Skeletal muscle satellite cell (primary cell): Measurements from ENCODE around the gene APCDD1.
"Not testable (repeated sequence)": the region's sequence is repeated elsewhere in the genome, so short reads cannot be mapped to it uniquely, and the experiment has no call there.

Experiments
- H3K27me3 ChIP-seq: 2 replicates; pipeline ENCODE4 v1.7.0; 2013; ENCODE audit warnings: low read length; ENCODE audit not compliant: control insufficient read depth, insufficient read depth
- H3K36me3 ChIP-seq: 2 replicates; pipeline ENCODE4 v1.7.0; 2013; ENCODE audit warnings: mild to moderate bottlenecking, control low read depth, low read length; ENCODE audit not compliant: insufficient read depth
- H3K4me1 ChIP-seq: 2 replicates; pipeline ENCODE4 v1.7.0; 2013; ENCODE audit warnings: low read length; ENCODE audit not compliant: control insufficient read depth, insufficient read depth
- H3K4me2 ChIP-seq: 2 replicates; pipeline ENCODE4 v1.7.0; 2013; ENCODE audit warnings: mild to moderate bottlenecking, low read length
- H3K4me3 ChIP-seq: 2 replicates; pipeline ENCODE4 v1.7.0; 2013; ENCODE audit warnings: low read length
- H3K9ac ChIP-seq: 2 replicates; pipeline ENCODE4 v1.7.0; 2013; ENCODE audit warnings: mild to moderate bottlenecking, low read depth, low read length, moderate library complexity
- H3K9me3 ChIP-seq: replicated peaks from 2 replicates; pipeline ENCODE4 v1.7.0; 2013; ENCODE audit warnings: mild to moderate bottlenecking, control low read depth, low read length

APCDD1 gene

GRCh38 chr18:10499230-10499629 lies 44.8 kb downstream of the APCDD1 start:
- Histone ChIP-seq H3K27me3 (peaks cover 12% of the 10 kb centered on the region), H3K36me3 (no peaks in the 10 kb centered on the region), H3K4me3 (no peak overlapping the region), H3K9ac (no peak overlapping the region), H3K4me1 (no peaks in the 10 kb centered on the region), H3K9me3 (no peaks in the 10 kb centered on the region), H3K4me2 (no peak overlapping the region)

DNA sequence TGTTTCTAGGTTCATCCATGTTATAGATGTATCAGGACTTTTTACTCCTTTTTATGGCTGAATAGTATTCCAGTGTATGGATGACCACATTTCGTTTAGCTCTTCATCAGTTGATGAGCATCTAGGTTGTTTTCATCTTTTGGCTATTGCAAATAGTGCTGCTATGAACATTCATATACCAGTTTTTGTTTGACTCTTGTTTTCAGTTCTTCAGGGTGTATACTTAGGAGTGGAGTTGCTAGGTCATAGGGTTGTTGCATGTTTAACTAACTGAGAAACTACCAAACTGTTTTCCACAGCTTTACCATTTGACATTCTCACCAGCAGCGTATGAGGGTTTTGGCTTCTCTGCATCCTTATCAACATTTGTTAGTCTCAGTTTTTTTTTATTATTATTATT lies 45.6 kb downstream of the APCDD1 start:
- no peak overlapping the region for H3K4me2 ChIP-seq
- H3K27me3 ChIP-seq = peaks cover 12% of the 10 kb centered on the region
- H3K36me3 ChIP-seq = no peaks in the 10 kb centered on the region
- H3K4me1 ChIP-seq = no peaks in the 10 kb centered on the region
- H3K9me3 ChIP-seq = no peaks in the 10 kb centered on the region
- H3K4me3 ChIP-seq = no peak overlapping the region
- no peak overlapping the region for H3K9ac ChIP-seq

DNA sequence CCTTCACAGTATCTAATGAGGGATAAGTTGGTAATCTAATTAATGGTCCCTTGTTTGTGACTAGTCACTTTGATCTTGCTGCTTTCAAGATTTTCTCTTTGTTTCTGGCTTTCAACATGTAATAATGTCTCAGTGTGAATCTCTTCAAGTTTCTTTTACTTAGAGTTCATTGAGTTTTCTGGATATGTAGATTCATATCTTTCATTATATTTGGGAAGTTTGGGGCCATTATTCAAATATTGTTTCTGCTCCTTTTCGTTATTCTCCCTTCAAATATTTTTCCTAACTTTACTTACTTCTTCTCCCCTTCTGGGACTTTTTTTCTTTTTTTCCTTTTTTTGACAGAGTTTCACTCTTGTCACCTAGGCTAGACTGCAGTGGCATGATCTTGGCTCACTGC lies 50.3 kb downstream of the APCDD1 start:
- Histone ChIP-seq H3K4me2 (no peak overlapping the region), H3K4me1 (no peaks in the 10 kb centered on the region)

DNA sequence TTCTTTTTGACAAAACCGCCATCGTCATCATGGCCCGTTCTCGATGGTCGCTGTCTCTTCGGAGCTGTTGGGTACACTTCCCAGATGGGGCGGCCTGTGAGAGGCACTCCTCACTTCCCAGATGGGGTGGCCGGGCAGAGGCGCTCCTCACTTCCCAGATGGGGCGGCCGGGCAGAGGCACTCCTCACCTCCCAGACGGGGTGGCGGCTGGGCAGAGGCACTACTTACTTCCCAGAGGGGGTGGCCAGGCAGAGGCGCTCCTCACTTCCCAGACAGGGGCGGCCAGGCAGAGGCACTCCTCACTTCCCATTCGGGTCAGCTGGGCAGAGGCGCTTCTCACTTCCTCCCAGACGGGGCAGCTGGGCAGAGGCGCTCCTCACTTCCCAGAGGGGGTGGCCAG lies 51.5 kb downstream of the APCDD1 start:
- H3K4me2 ChIP-seq, H3K4me1 ChIP-seq, H3K9ac ChIP-seq, H3K4me3 ChIP-seq, H3K36me3 ChIP-seq, H3K9me3 ChIP-seq: not testable (repeated sequence)
- peaks cover 12% of the 10 kb centered on the region for H3K27me3 ChIP-seq

More for the DNA sequence above, 50.3 kb downstream of the APCDD1 start:
- Histone ChIP-seq H3K9me3 (no peaks in the 10 kb centered on the region), H3K27me3 (peaks cover 12% of the 10 kb centered on the region), H3K36me3 (no peaks in the 10 kb centered on the region), H3K4me3 (no peak overlapping the region), H3K9ac (no peak overlapping the region)

GRCh38 chr18:10508591-10508990 lies 54.2 kb downstream of the APCDD1 start:
- H3K4me2 ChIP-seq = no peak overlapping the region
- H3K4me3 ChIP-seq = no peak overlapping the region
- no peaks in the 10 kb centered on the region for H3K4me1 ChIP-seq
- H3K9ac ChIP-seq = no peak overlapping the region
- no peaks in the 10 kb centered on the region for H3K36me3 ChIP-seq
- H3K9me3 ChIP-seq = no peaks in the 10 kb centered on the region
- peaks cover 13% of the 10 kb centered on the region for H3K27me3 ChIP-seq

DNA sequence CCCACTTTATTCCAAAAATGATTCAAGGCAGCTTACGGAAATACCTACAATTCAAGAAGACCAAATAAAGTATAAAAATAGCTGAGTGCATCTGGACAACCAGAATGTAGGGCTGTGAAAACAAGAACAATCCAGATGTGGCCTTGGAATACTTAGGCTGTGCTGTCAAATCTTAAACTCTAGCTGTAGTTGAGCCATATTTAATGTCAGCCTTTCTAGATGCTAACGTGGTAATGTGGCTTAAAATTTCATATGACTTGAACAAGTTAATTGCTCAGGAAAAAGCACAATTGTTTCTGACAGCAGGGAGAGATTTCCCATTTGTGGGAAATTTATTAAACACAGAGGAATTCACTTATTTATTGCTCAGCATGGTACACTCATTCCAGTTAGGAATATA lies 56.8 kb downstream of the APCDD1 start:
- no peak overlapping the region for H3K4me2 ChIP-seq
- no peaks in the 10 kb centered on the region for H3K9me3 ChIP-seq
- H3K36me3 ChIP-seq = no peaks in the 10 kb centered on the region
- no peak overlapping the region for H3K4me3 ChIP-seq
- no peak overlapping the region for H3K9ac ChIP-seq
- H3K4me1 ChIP-seq = no peaks in the 10 kb centered on the region
- peaks cover 31% of the 10 kb centered on the region for H3K27me3 ChIP-seq

GRCh38 chr18:10514082-10514481 lies 59.6 kb downstream of the APCDD1 start:
- H3K4me2 ChIP-seq = no peak overlapping the region
- H3K4me3 ChIP-seq = no peak overlapping the region
- H3K9ac ChIP-seq = no peak overlapping the region
- no peaks in the 10 kb centered on the region for H3K9me3 ChIP-seq
- peaks cover 8% of the 10 kb centered on the region for H3K4me1 ChIP-seq
- H3K27me3 ChIP-seq = peaks cover 58% of the 10 kb centered on the region
- H3K36me3 ChIP-seq = no peaks in the 10 kb centered on the region

DNA sequence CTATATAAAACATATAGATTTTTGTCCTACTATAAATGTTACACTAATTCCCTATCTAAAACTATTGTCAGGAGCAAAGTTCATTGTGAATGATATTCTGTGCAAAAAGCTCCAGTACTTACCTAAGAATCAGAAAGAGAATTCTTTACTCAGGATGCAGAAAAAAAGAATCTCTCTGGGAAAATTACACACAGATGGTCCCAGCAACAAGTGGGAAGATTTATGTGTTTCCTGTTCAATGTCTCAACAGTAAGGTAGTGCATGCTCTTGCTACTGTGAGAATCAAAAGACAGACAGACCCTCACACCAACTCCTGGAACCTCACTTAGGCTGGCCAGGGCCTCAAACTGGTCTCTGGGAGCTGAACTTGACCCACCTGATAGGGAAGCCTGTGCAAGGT lies 60.2 kb downstream of the APCDD1 start:
- Histone ChIP-seq H3K4me2 (no peak overlapping the region), H3K36me3 (no peaks in the 10 kb centered on the region), H3K9me3 (no peaks in the 10 kb centered on the region), H3K4me1 (peaks cover 12% of the 10 kb centered on the region), H3K9ac (no peak overlapping the region), H3K27me3 (peaks cover 61% of the 10 kb centered on the region), H3K4me3 (no peak overlapping the region)

GRCh38 chr18:10515456-10515855 lies 61.0 kb downstream of the APCDD1 start:
- H3K27me3 ChIP-seq = peaks cover 61% of the 10 kb centered on the region
- no peaks in the 10 kb centered on the region for H3K9me3 ChIP-seq
- no peak overlapping the region for H3K9ac ChIP-seq
- H3K36me3 ChIP-seq = no peaks in the 10 kb centered on the region
- no peak overlapping the region for H3K4me3 ChIP-seq
- peaks cover 15% of the 10 kb centered on the region for H3K4me1 ChIP-seq
- no peak overlapping the region for H3K4me2 ChIP-seq

- Histone ChIP-seq H3K36me3 (no peaks in the 10 kb centered on the region), H3K4me1 (peaks cover 15% of the 10 kb centered on the region)
Measured at GRCh38 chr18:10516078-10516477, 61.6 kb downstream of the APCDD1 start.

DNA sequence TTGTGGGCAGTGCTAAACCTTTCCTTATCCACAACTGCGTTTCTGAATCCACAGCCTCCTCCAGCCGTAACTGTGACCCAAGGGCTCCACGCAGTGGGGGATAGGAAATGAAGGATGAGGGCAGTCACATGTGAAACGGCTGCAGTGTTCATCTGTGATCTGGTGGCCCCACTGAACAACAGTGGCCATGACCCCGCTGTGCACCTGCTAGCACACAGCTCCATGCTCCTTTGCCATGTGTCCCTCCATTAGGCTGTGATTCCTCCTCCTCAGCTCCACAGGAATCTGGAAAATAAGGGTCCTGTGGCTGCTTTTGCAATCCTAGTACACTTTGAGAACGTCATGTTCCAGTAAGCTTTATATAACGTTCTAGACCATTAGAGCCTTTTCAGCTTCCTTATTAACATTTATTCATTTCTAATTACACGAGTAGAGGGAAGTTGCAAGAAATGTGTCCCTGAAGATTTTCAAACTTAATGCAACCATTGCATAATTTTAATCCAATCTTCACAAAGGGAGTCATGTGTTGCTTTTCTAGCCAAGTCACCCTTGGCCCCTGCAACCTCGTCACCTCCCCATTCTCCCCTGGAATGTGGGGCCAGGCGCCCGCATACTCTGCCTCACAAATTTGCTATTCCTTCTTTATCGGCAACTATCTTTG lies 64.3 kb downstream of the APCDD1 start:
- Histone ChIP-seq H3K4me1 (peaks cover 15% of the 10 kb centered on the region), H3K27me3 (peaks cover 53% of the 10 kb centered on the region), H3K4me3 (no peak overlapping the region), H3K9ac (no peak overlapping the region), H3K4me2 (peak overlapping the region; percentile 13), H3K36me3 (no peaks in the 10 kb centered on the region), H3K9me3 (no peaks in the 10 kb centered on the region)

More at GRCh38 chr18:10516078-10516477, 61.6 kb downstream of the APCDD1 start:
- H3K4me2 ChIP-seq = no peak overlapping the region
- H3K4me3 ChIP-seq = no peak overlapping the region
- H3K9me3 ChIP-seq = no peaks in the 10 kb centered on the region
- H3K27me3 ChIP-seq = peaks cover 61% of the 10 kb centered on the region
- no peak overlapping the region for H3K9ac ChIP-seq

- H3K9me3 ChIP-seq = no peaks in the 10 kb centered on the region
- peak overlapping the region; percentile 47 for H3K4me2 ChIP-seq
- no peak overlapping the region for H3K4me3 ChIP-seq
- peaks cover 15% of the 10 kb centered on the region for H3K4me1 ChIP-seq
- peaks cover 47% of the 10 kb centered on the region for H3K27me3 ChIP-seq
- H3K9ac ChIP-seq = no peak overlapping the region
- H3K36me3 ChIP-seq = no peaks in the 10 kb centered on the region
Measured at GRCh38 chr18:10519366-10519765, 64.9 kb downstream of the APCDD1 start.
